HepG2 (cell line): Measurements from ENCODE around the gene ADM. TPM values are rescaled to one million over a fixed set of nuclear protein-coding genes. Genes with fewer than 3 reads are reported as not detected.

Experiments used
- ATAC-seq: fragments of 200-7000 bp; cut with Tn5 transposase; 3 replicates; pipeline ENCODE4 v1.9.1; 2020; ENCODE audit warnings: mild to moderate bottlenecking, moderate library complexity
- BruUV-seq: library from RNA; stranded (reverse); fragments of 400-500 nt; replicated peaks from 2 replicates; lab custom pipeline; 2021; lab: Mats Ljungman, UMichigan
- CTCF ChIA-PET: fragments of 300-600 bp; formaldehyde crosslinking; extraction: SDS; loops from one replicate; lab custom pipeline; 2021; ENCODE audit warnings: low total read pairs, inconsistent platforms, low intra/inter-chr PET ratio; lab: Yijun Ruan, JAX
- POLR2A ChIA-PET: fragments of 350-600 bp; sonication (Branson Sonifier 250); formaldehyde crosslinking; loops from one replicate; lab custom pipeline; 2020; ENCODE audit warnings: antibody characterized with exemption, inconsistent platforms; lab: Yijun Ruan, JAX
- DNase-seq: peaks from one replicate; pipeline ENCODE4 v3.0.0-alpha.2; 2015; ENCODE audit warnings: low spot score
- FAIRE-seq: peaks from 3 replicates; lab custom pipeline; 2011; peaks lifted over from hg19 to GRCh38; lab: Jason Lieb, UNC
- H2AFZ ChIP-seq: one replicate; pipeline ENCODE4 v1.6.1; 2011; ENCODE audit warnings: low read length, inconsistent platforms
- H3K27ac ChIP-seq: fragments of 300-600 bp; 3 replicates; pipeline ENCODE4 v1.8.0; 2011; ENCODE audit warnings: mixed run types, mild to moderate bottlenecking, mixed read lengths, low read length, inconsistent platforms; ENCODE audit not compliant: insufficient read depth; ENCODE audit errors: extremely low read length
- H3K27me3 ChIP-seq, 2 experiments: fragments of 200-600 bp in 1 of 2; 2 replicates in 1 of 2; 3 replicates in 1 of 2; pipeline versions ENCODE4 v1.6.0 to v1.8.0; 2011; ENCODE audit warnings: low read length in 2 of 2, mild to moderate bottlenecking in 2 of 2, moderate library complexity in 2 of 2, inconsistent platforms in 1 of 2; ENCODE audit not compliant: insufficient read depth in 2 of 2, control insufficient read depth in 1 of 2
- H3K36me3 ChIP-seq, 2 experiments: fragments of 200-600 bp in 1 of 2; replicated peaks in 1 of 2; 2 replicates in 1 of 2; 3 replicates in 1 of 2; pipeline versions ENCODE4 v1.5.1 to v1.8.0; 2011; ENCODE audit warnings: low read length in 2 of 2, inconsistent platforms in 1 of 2; ENCODE audit not compliant: insufficient read depth in 2 of 2, control insufficient read depth in 1 of 2
- H3K4me1 ChIP-seq: 2 replicates; pipeline ENCODE4 v1.5.1; 2012; ENCODE audit warnings: low read length, inconsistent platforms; ENCODE audit not compliant: insufficient read depth
- H3K4me2 ChIP-seq: 2 replicates; pipeline ENCODE4 v1.6.0; 2011; ENCODE audit warnings: low read depth, low read length, inconsistent platforms
- H3K4me3 ChIP-seq, 3 experiments: fragments of 200-600 bp in 1 of 3; sonication (generic), shearing (Covaris generic) in 1 of 3; replicated peaks in 1 of 3; 2 replicates each; pipeline ENCODE4 v1.5.1; 2011 to 2016; ENCODE audit warnings: low read length in 3 of 3, inconsistent platforms in 2 of 3, low read depth in 2 of 3, mild to moderate bottlenecking in 2 of 3, control low read depth in 1 of 3, mixed read lengths in 1 of 3; ENCODE audit not compliant: insufficient read depth in 1 of 3
- H3K79me2 ChIP-seq: one replicate; pipeline ENCODE4 v1.6.1; 2011; ENCODE audit warnings: low read length, inconsistent platforms; ENCODE audit not compliant: insufficient read depth
- H3K9ac ChIP-seq: 2 replicates; pipeline ENCODE4 v1.6.0; 2011; ENCODE audit warnings: mild to moderate bottlenecking, low read depth, low read length, inconsistent platforms; ENCODE audit not compliant: insufficient read depth
- H3K9me3 ChIP-seq: 2 replicates; pipeline ENCODE4 v1.5.1; 2012; ENCODE audit warnings: mild to moderate bottlenecking, low read length
- H4K20me1 ChIP-seq: 2 replicates; pipeline ENCODE4 v1.6.0; 2011; ENCODE audit warnings: inconsistent platforms, mild to moderate bottlenecking, low read length, moderate library complexity; ENCODE audit not compliant: insufficient read depth
- DR1 ChIP-seq: sonication (generic); formaldehyde crosslinking; IDR thresholded peaks from 2 replicates; pipeline ENCODE4 v1.8.0; 2021; ENCODE audit warnings: mild to moderate bottlenecking, missing genetic modification reagents, inconsistent platforms
- FOXP1 ChIP-seq, 2 experiments: fragments of 450-650 bp in 1 of 2; IDR thresholded peaks; 2 replicates each; pipeline ENCODE4 v1.6.1; 2017 to 2018; ENCODE audit warnings: antibody characterized with exemption in 1 of 2
- HOXA5 ChIP-seq: sonication (generic); formaldehyde crosslinking; IDR thresholded peaks from 2 replicates; pipeline ENCODE4 v1.4.0; 2020; ENCODE audit warnings: missing genetic modification reagents
- MXD3 ChIP-seq: IDR thresholded peaks from 2 replicates; pipeline ENCODE4 v1.6.1; 2016; ENCODE audit warnings: mild to moderate bottlenecking, missing biosample characterization, missing genetic modification reagents
- ZBTB33 ChIP-seq: sonication (generic); formaldehyde crosslinking; IDR thresholded peaks from 2 replicates; pipeline ENCODE4 v1.4.0; 2020; ENCODE audit warnings: missing genetic modification reagents
- ZBTB7A ChIP-seq: sonication (generic); formaldehyde crosslinking; IDR thresholded peaks from 2 replicates; pipeline ENCODE4 v1.8.0; 2022; ENCODE audit warnings: mild to moderate bottlenecking, missing genetic modification reagents
- ZNF513 ChIP-seq: sonication (generic); formaldehyde crosslinking; conservative IDR thresholded peaks from 2 replicates; pipeline ENCODE4 v1.5.0; 2020; ENCODE audit warnings: missing genetic modification reagents
- WGBS: methylation state at CpG from one replicate; pipeline ENCODE4 v1.1.6; 2017; ENCODE audit warnings: low lambda C conversion rate; 5-methylcytosine and 5-hydroxymethylcytosine counted together
- in situ Hi-C: cut with HindIII; loops from 2 replicates; pipeline ENCODE4 v1.10.0; 2017; ENCODE audit warnings: low pct_unique_long_range_greater_than_20kb; ENCODE audit not compliant: extremely low pct_ligation_motif_present
- intact Hi-C: fragments of 100-400 bp; cut with micrococcal nuclease; formaldehyde crosslinking; loops from one replicate; pipeline ENCODE4 v1.10.0; 2022; ENCODE audit not compliant: unreplicated experiment
- polyA plus RNA-seq, 8 experiments: library from polyadenylated mRNA; depleted of rRNA in 3 of 8; stranded (reverse) in 7 of 8; unstranded in 1 of 8; fragments of >200 nt; fragmentation: Illumina TruSeq in 4 of 8; extraction: Trizol in 4 of 8; gene quantifications; 2 replicates each; pipeline versions ENCODE4 v1.2.1 to v1.2.3, GENCODE V29; 2011 to 2016; ENCODE audit warnings: low read depth in 4 of 8, missing spikeins in 1 of 8, mixed read lengths in 1 of 8; ENCODE audit not compliant: insufficient read depth in 1 of 8
- total RNA-seq, 5 experiments: library from RNA; depleted of rRNA; stranded (reverse); fragments of >200 nt; fragmentation: Illumina TruSeq; extraction: Trizol; gene quantifications; 2 replicates each; pipeline ENCODE4 v1.2.3, GENCODE V29; 2016; ENCODE audit warnings: low read depth in 1 of 5

The ADM gene
- total and polyA plus RNA-seq, 2 of the 13 experiments (the other 11 are each of a cell fraction or from before 2014, with no cell fraction given), result 10.7 to 26.1 TPM

- Histone ChIP-seq H3K9me3 (no peaks in the 10 kb centered on the region), H3K79me2 (peaks cover 43% of the 10 kb centered on the region), H3K4me1 (peaks cover 73% of the 10 kb centered on the region), H3K27me3 (no peaks in the 10 kb centered on the region; a peak in 1 of 5 replicates), H3K9ac (no peak overlapping the region), H3K4me2 (peak overlapping the region; percentile 87; the same call in 1 of the 2 replicates), H4K20me1 (no peaks in the 10 kb centered on the region; the same call in 1 of the 2 replicates), H3K36me3 (peaks cover 0 to 3% of the 10 kb centered on the region in 2 experiments; a peak in 2 of 5 replicates), H3K4me3 (no peak overlapping the region), H2AFZ (no peak overlapping the region), H3K27ac (no peak overlapping the region)
- in situ Hi-C loops (no loop called here), intact Hi-C loops (no loop called here)
- ChIA-PET CTCF (no interaction called here), POLR2A (interaction anchor here (12.1 kb wide), 1 partner anchor 12 kb away, joined by 221 read pairs; the partner anchor contains the start of gene ADM)
- no TSS peak for BruUV-seq
- ATAC-seq (no peak), FAIRE-seq (no peak), DNase-seq (no peak)
- TF ChIP-seq HOXA5 (CRISPR knock-in tag) (no peak), ZNF513 (CRISPR knock-in tag) (no peak), MXD3 (CRISPR knock-in tag) (no peak), FOXP1 (IDR thresholded peaks at IDR 0.05) (no peak), FOXP1 (CRISPR knock-in tag; IDR thresholded peaks at IDR 0.05) (no peak), DR1 (CRISPR knock-in tag) (no peak), ZBTB7A (CRISPR knock-in tag) (no peak), ZBTB33 (CRISPR knock-in tag) (peak; percentile 56; the same call in 1 of the 2 replicates)
- WGBS, result 93% methylated on average over 17 of the region's 17 CpGs
These were observed 12.9 kb upstream of the ADM start for GRCh38 chr11:10291801-10292638.
